H1 (cell line): Measurements from ENCODE around the gene EPHA6. TPM values are rescaled to one million over a fixed set of nuclear protein-coding genes. Genes with fewer than 3 reads are reported as not detected.

Source experiments
- ATF2 ChIP-seq: IDR thresholded peaks from 2 replicates; pipeline ENCODE4 v1.6.1; 2012; ENCODE audit warnings: low read length, inconsistent platforms
- CREB1 ChIP-seq: IDR thresholded peaks from 2 replicates; pipeline ENCODE4 v1.6.1; 2012; ENCODE audit warnings: inconsistent platforms
- EZH2 ChIP-seq: fragments of 200-600 bp; sonication (generic); IDR thresholded peaks from 2 replicates; pipeline ENCODE4 v1.7.1; 2012; ENCODE audit warnings: low read depth, mild to moderate bottlenecking, moderate library complexity, low read length, inconsistent platforms; ENCODE audit not compliant: severe bottlenecking
- SIX5 ChIP-seq: IDR thresholded peaks from 2 replicates; pipeline ENCODE4 v1.6.1; 2011; ENCODE audit warnings: mild to moderate bottlenecking, low read depth, low read length
- YY1 ChIP-seq: IDR thresholded peaks from 2 replicates; pipeline ENCODE4 v1.6.1; 2011; ENCODE audit warnings: low read depth, mild to moderate bottlenecking, low read length
- polyA plus RNA-seq, 7 experiments: library from polyadenylated mRNA; depleted of rRNA in 3 of 7; stranded (reverse) in 5 of 7; unstranded in 2 of 7; fragments of >200 nt in 5 of 7; fragments of 200-250 nt in 2 of 7; gene quantifications; 1 replicate in 5 of 7; 2 replicates in 1 of 7; 4 replicates in 1 of 7; pipeline versions ENCODE4 v1.2.1 to v1.2.3, GENCODE V29; 2011 to 2013; ENCODE audit warnings: missing spikeins in 2 of 7, mixed read lengths in 2 of 7
- total RNA-seq: library from RNA; stranded (reverse); fragmentation: NEBNext Ultra II Directional; extraction: Animal tissue kit (Norgen Biotek cat#: 25700); gene quantifications from 2 replicates; pipeline ENCODE4 v1.2.1, GENCODE V29; 2021

Gene EPHA6
- total and polyA plus RNA-seq, 2 of the 8 experiments (the other 6 are each of a cell fraction or from before 2014, with no cell fraction given): 0.83 to 3.2 TPM

DNA sequence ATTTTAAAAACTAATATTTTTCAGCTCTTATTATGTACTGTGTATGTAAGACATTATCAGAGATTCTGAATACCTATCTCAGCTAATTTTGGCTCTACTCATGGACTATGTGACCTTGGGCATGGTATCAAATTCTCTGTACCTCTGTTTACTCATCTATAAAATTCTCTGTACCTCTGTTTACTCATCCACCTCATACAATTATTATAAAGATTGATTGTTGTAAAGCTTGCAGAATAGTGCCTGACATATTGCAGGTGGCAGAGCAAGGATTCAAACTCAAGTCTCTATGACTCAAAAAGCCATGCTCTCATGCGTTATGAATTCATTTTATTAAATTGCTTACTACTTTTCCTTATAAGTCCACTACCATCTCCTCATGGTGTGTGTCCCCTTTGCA, 798.2 kb downstream of the EPHA6 start (continued):
- TF ChIP-seq ATF2 (no peak), CREB1 (no peak), YY1 (no peak), EZH2 (no peak), SIX5 (no peak)
- TF ChIP-seq, all 59 proteins: peak for 0
